Activated naive CD4-positive, alpha-beta T cell treated with anti-CD3 and anti-CD28 coated beads, Interleukin-2, amount 10 ng/mL, durations not matched to agents 5 hours and 36 hours (primary cell): ENCODE results near the gene MITD1. TPM values are rescaled to one million over a fixed set of nuclear protein-coding genes. Genes with fewer than 3 reads are reported as not detected.

Experiments
- total RNA-seq, 2 experiments: library from RNA; stranded (reverse); gene quantifications; one replicate each; pipeline ENCODE4 v1.2.3, GENCODE V29; 2021

MITD1 gene
- 10 to 100 TPM; 58.5 to 61.5 TPM for total RNA-seq

DNA sequence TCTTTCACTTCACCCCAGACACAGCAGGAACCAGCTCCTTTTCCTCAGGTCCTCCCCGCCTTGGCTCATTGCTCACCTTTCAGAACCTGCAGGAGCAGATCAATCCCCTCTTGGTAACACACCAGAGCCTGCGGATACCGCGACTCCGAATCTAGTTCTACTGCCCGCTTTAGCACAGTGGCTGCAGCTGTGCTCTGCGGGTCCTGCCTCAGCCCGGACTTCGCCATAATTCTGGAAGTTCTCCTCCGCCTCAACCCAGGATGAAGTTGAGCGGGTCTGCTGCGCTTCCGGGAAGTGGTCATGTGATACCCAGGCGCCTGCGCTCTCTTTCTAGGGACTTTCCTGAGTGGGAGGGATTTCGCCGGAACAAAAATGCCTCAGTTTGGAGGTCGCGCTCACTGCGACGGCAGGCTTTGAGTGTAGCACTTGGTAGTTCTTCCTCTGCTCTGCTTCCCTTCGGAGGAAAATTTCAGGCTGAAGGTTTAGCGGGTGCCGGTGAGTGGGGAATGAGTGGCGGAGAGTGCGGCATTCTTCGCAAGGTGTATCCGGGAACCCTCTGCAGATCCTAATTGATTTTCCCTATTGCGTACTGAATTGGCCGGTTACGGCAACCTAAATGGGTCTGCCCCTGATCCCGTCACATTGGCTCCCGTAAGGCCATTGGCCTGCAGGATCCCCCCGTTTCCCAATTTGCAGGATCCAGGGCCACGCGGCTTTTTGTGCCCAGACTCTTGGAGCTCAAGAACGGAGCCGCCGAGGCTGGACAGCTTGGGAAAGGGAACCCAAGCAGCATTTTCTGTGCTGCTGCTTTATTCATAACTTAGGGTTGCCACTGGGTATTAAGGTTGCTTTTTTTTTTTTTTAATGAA is at the start of gene MITD1, which contains the start of gene MRPL30:
MITD1 (minus strand) TSS at position 304 of the 869 bp plus-strand sequence; CDS start at position 227, 77 bp downstream.
MRPL30 (plus strand) TSS at position 430 of the 869 bp plus-strand sequence. CDS start 5,020 bp downstream, outside the sequence.

GRCh38 chr2:99154643-99155536 is 26.0 kb downstream of the MITD1 start, which contains the start of the genes LIPT1 and TSGA10:
TSS of gene LIPT1 (plus strand) at chr2:99154967. CDS start at chr2:99161958, 6,991 bp downstream.
TSS of gene TSGA10 (minus strand) at chr2:99154942. CDS start at chr2:99109439, 45,503 bp downstream.

GRCh38 chr2:99141110-99142108 is 39.4 kb downstream of the MITD1 start, which contains the start of gene C2orf15:
TSS of gene C2orf15 (plus strand) at chr2:99141707. CDS start at chr2:99150559, 8,852 bp downstream.

Other genes with a start within 250 kb of the MITD1 start
- under 1 TPM; 0.20 to 0.22 TPM for gene CRACDL, start 244.8 kb downstream of the MITD1 start, total RNA-seq
- 1 to 10 TPM in 1 of 2 experiments, under 1 TPM in 1; 0.79 to 1.6 TPM for gene C2orf15, start 39.4 kb downstream of the MITD1 start, total RNA-seq
- 1 to 10 TPM; 7.4 to 9.2 TPM for gene TSGA10, start 26.1 kb downstream of the MITD1 start, total RNA-seq
- 1 to 10 TPM; 8.9 to 9.4 TPM for gene LIPT1, start 26.1 kb downstream of the MITD1 start, total RNA-seq
- 10 to 100 TPM; 22.9 to 25.5 TPM for gene MRPL30, start 126 bp upstream of the MITD1 start, total RNA-seq
- gene LYG2, start 74.6 kb upstream of the MITD1 start, total RNA-seq = not detected
- gene LYG1, start 120.1 kb upstream of the MITD1 start, total RNA-seq = 1 to 10 TPM; 1.2 TPM
- 10 to 100 TPM; 28.8 to 29.5 TPM for gene TXNDC9, start 155.3 kb upstream of the MITD1 start, total RNA-seq
- 10 to 100 TPM; 35.6 to 35.9 TPM for gene EIF5B, start 156.3 kb upstream of the MITD1 start, total RNA-seq